Muscle layer of duodenum (tissue), 2 donors: ENCODE measurements around the gene STOML1.
A peak's percentile ranks its signal among the peaks of the same experiment; 100 is the strongest.

ENCODE experiments used
- H3K27ac ChIP-seq: one replicate; pipeline ENCODE4 v1.7.0; 2013; ENCODE audit warnings: mild to moderate bottlenecking, low read length
- H3K27me3 ChIP-seq: one replicate; pipeline ENCODE4 v1.7.0; 2013; ENCODE audit warnings: low read depth, mild to moderate bottlenecking, control low read depth, low read length
- H3K36me3 ChIP-seq, 2 donors: one replicate each; pipeline ENCODE4 v1.7.0; 2013; ENCODE audit warnings: low read length in 2 of 2, control low read depth in 1 of 2, mild to moderate bottlenecking in 1 of 2; ENCODE audit not compliant: insufficient read depth in 2 of 2, control insufficient read depth in 1 of 2
- H3K4me1 ChIP-seq, 2 donors: one replicate each; pipeline ENCODE4 v1.7.0; 2013; ENCODE audit warnings: low read length in 2 of 2, mild to moderate bottlenecking in 2 of 2, control low read depth in 1 of 2, moderate library complexity in 1 of 2; ENCODE audit not compliant: insufficient read depth in 2 of 2, control insufficient read depth in 1 of 2
- H3K4me3 ChIP-seq, 2 donors: one replicate each; pipeline ENCODE4 v1.7.0; 2013; ENCODE audit warnings: low read length in 2 of 2, low read depth in 1 of 2, mild to moderate bottlenecking in 1 of 2
- H3K9me3 ChIP-seq, 2 donors: one replicate each; pipeline ENCODE4 v1.7.0; 2013; ENCODE audit warnings: low read length in 2 of 2, control low read depth in 1 of 2, mild to moderate bottlenecking in 1 of 2; ENCODE audit not compliant: control insufficient read depth in 1 of 2
- donor health status: healthy.

The STOML1 gene

GRCh38 chr15:73956743-73957135 lies 35.4 kb downstream of the STOML1 start:
- Histone ChIP-seq H3K27me3 (no peaks in the 10 kb centered on the region), H3K36me3 (no peaks in the 10 kb centered on the region), H3K4me1 (peaks cover 6 to 10% of the 10 kb centered on the region in 2 donors), H3K9me3 (no peaks in the 10 kb centered on the region), H3K4me3 (no peak overlapping the region), H3K27ac (no peak overlapping the region)

GRCh38 chr15:73955861-73956742 lies 36.0 kb downstream of the STOML1 start:
- H3K36me3 ChIP-seq, result no peaks in the 10 kb centered on the region
- no peak overlapping the region for H3K4me3 ChIP-seq
- H3K4me1 ChIP-seq, result peaks cover 8 to 15% of the 10 kb centered on the region in 2 donors
- H3K9me3 ChIP-seq, result no peaks in the 10 kb centered on the region
- no peak overlapping the region for H3K27ac ChIP-seq
- no peaks in the 10 kb centered on the region for H3K27me3 ChIP-seq

GRCh38 chr15:73955326-73955725 lies 36.8 kb downstream of the STOML1 start:
- Histone ChIP-seq H3K9me3 (no peaks in the 10 kb centered on the region), H3K27ac (no peak overlapping the region), H3K27me3 (no peaks in the 10 kb centered on the region), H3K4me3 (no peak overlapping the region), H3K36me3 (no peaks in the 10 kb centered on the region), H3K4me1 (peaks cover 11 to 19% of the 10 kb centered on the region in 2 donors)

- Histone ChIP-seq H3K27ac (no peak overlapping the region), H3K4me1 (peaks cover 11 to 19% of the 10 kb centered on the region in 2 donors), H3K4me3 (no peak overlapping the region), H3K36me3 (no peaks in the 10 kb centered on the region), H3K9me3 (no peaks in the 10 kb centered on the region), H3K27me3 (no peaks in the 10 kb centered on the region)
These were observed 37.6 kb downstream of the STOML1 start for GRCh38 chr15:73954188-73955145.

GRCh38 chr15:73952913-73953750 lies 39.0 kb downstream of the STOML1 start:
- Histone ChIP-seq H3K4me1 (peaks cover 11 to 19% of the 10 kb centered on the region in 2 donors), H3K27me3 (no peaks in the 10 kb centered on the region), H3K9me3 (no peaks in the 10 kb centered on the region), H3K36me3 (no peaks in the 10 kb centered on the region), H3K27ac (no peak overlapping the region), H3K4me3 (no peak overlapping the region)

GRCh38 chr15:73952171-73952912 lies 39.8 kb downstream of the STOML1 start:
- Histone ChIP-seq H3K36me3 (no peaks in the 10 kb centered on the region), H3K4me1 (peaks cover 11 to 19% of the 10 kb centered on the region in 2 donors), H3K27me3 (no peaks in the 10 kb centered on the region), H3K4me3 (no peak overlapping the region), H3K27ac (peak overlapping the region; percentile 90), H3K9me3 (no peaks in the 10 kb centered on the region)

GRCh38 chr15:73951601-73952000 lies 40.5 kb downstream of the STOML1 start:
- H3K4me3 ChIP-seq, result peak overlapping the region in 1 of 2 donors; percentile 12
- H3K27ac ChIP-seq, result peak overlapping the region; percentile 90
- H3K9me3 ChIP-seq, result no peaks in the 10 kb centered on the region
- H3K36me3 ChIP-seq, result no peaks in the 10 kb centered on the region
- H3K4me1 ChIP-seq, result peaks cover 11 to 19% of the 10 kb centered on the region in 2 donors
- no peaks in the 10 kb centered on the region for H3K27me3 ChIP-seq

- H3K27ac ChIP-seq, result peak overlapping the region; percentile 90
- no peaks in the 10 kb centered on the region for H3K9me3 ChIP-seq
- H3K27me3 ChIP-seq, result no peaks in the 10 kb centered on the region
- H3K4me1 ChIP-seq, result peaks cover 11 to 19% of the 10 kb centered on the region in 2 donors
- H3K4me3 ChIP-seq, result no peak overlapping the region
- no peaks in the 10 kb centered on the region for H3K36me3 ChIP-seq
These were observed 41.1 kb downstream of the STOML1 start for GRCh38 chr15:73950831-73951561.

- Histone ChIP-seq H3K36me3 (no peaks in the 10 kb centered on the region), H3K4me1 (peaks cover 11 to 19% of the 10 kb centered on the region in 2 donors), H3K27ac (peak overlapping the region; percentile 36), H3K27me3 (no peaks in the 10 kb centered on the region), H3K4me3 (no peak overlapping the region), H3K9me3 (no peaks in the 10 kb centered on the region)
These were observed 41.6 kb downstream of the STOML1 start for GRCh38 chr15:73950479-73950830.

- no peak overlapping the region for H3K4me3 ChIP-seq
- H3K27ac ChIP-seq, result no peak overlapping the region
- peaks cover 11 to 19% of the 10 kb centered on the region in 2 donors for H3K4me1 ChIP-seq
- no peaks in the 10 kb centered on the region for H3K27me3 ChIP-seq
- no peaks in the 10 kb centered on the region for H3K9me3 ChIP-seq
- no peaks in the 10 kb centered on the region for H3K36me3 ChIP-seq
These were observed 42.6 kb downstream of the STOML1 start for GRCh38 chr15:73949496-73949895.
